Dendritic cell treated with granulocyte-macrophage colony-stimulating factor and Interleukin-4, amounts not matched to agents 40 ng/mL and 50 ng/mL, for 4 days (primary cell): Measurements from ENCODE around the gene NAT9.

Experiments used
- H3K27ac Mint-ChIP-seq: one replicate; pipeline ENCODE4 v1.8.0; 2022; ENCODE audit warnings: mild to moderate bottlenecking, mixed read lengths
- H3K27me3 Mint-ChIP-seq: one replicate; pipeline ENCODE4 v1.8.0; 2022; ENCODE audit warnings: mild to moderate bottlenecking, mixed read lengths
- H3K36me3 Mint-ChIP-seq: one replicate; pipeline ENCODE4 v1.8.0; 2022; ENCODE audit warnings: low read depth, mixed read lengths
- H3K4me1 Mint-ChIP-seq: one replicate; pipeline ENCODE4 v1.8.0; 2022; ENCODE audit warnings: low read depth, mixed read lengths
- H3K4me3 Mint-ChIP-seq: one replicate; pipeline ENCODE4 v1.8.0; 2022; ENCODE audit warnings: mild to moderate bottlenecking, moderate library complexity, mixed read lengths
- H3K9me3 Mint-ChIP-seq: one replicate; pipeline ENCODE4 v1.8.0; 2022; ENCODE audit warnings: mixed read lengths
- intact Hi-C: fragments of 100-400 bp; cut with micrococcal nuclease; formaldehyde crosslinking; loops from one replicate; pipeline ENCODE4 v1.15.0; 2022

The NAT9 gene

DNA sequence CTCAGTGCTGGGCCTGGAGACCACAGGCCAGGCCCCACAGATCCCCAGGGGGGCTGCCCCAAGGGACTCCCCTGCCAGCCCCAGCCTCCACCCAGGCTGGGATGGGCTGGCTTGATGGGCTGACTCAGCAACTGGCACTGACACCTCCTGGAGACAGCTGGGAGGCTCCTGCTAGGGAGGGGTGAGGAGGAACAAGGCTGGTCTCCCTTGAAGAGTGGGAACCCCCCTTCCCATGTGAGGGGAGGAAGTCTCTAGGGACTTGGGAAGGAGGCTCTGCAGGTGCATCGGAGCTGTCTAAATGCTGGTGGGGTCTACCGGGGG is 17.3 kb downstream of the NAT9 start:
- no peaks in the 10 kb centered on the region for H3K9me3 Mint-ChIP-seq
- peak overlapping the region; percentile 58 for H3K4me3 Mint-ChIP-seq
- peaks cover 9% of the 10 kb centered on the region for H3K36me3 Mint-ChIP-seq
- H3K4me1 Mint-ChIP-seq, result peaks cover 50% of the 10 kb centered on the region
- intact Hi-C loops, result no loop called here
- peaks cover 2% of the 10 kb centered on the region for H3K27me3 Mint-ChIP-seq
- H3K27ac Mint-ChIP-seq, result peak overlapping the region; percentile 76

DNA sequence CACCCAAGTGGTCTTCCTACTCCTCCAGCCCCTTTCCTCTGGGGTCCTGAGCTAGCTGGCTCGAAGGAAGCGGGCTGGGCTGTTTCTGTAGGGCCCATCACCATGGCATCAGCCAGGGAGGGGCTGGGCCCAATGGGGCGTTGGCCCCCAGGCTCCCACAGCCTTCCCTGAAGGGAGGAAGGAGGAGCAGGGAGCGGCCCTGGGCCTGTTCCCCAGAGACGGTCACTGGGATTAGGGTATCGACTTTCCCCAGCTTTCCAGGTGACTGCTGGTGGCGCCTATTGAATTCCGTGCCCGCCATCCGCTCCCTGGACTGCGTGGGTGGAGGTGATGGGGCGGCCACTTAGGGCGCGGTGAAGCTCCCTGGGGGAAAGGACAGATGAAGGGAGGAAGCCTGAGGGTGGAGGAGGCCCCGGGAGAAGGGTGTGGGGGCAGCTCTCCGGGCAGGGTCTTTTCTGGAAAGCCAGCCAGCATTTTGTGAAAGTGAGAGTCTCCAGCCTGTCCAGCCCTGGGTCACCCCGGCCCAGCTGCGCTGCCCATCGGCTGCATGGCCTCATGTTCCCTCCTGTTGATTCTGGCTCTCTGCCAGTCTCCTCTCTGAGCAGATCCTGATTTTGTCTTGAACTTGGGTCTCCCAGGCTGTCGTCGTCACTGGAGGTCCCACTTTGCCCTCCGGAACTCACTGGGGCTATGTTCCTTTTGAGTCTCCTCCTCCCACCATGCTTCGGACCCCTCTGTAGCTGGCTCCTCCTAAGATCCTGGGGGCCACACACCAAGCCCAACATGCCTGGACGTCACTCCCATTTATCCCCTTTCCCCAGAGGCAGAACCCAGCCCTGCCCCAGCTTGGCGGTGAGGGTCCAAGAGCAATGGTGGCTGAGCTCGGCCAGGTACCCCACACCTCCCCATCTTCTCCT is 18.0 kb downstream of the NAT9 start:
- no peaks in the 10 kb centered on the region for H3K9me3 Mint-ChIP-seq
- intact Hi-C loops, result no loop called here
- H3K4me1 Mint-ChIP-seq, result peaks cover 50% of the 10 kb centered on the region
- H3K4me3 Mint-ChIP-seq, result peak overlapping the region; percentile 58
- H3K27me3 Mint-ChIP-seq, result peaks cover 2% of the 10 kb centered on the region
- H3K36me3 Mint-ChIP-seq, result peaks cover 5% of the 10 kb centered on the region
- H3K27ac Mint-ChIP-seq, result peak overlapping the region; percentile 76

DNA sequence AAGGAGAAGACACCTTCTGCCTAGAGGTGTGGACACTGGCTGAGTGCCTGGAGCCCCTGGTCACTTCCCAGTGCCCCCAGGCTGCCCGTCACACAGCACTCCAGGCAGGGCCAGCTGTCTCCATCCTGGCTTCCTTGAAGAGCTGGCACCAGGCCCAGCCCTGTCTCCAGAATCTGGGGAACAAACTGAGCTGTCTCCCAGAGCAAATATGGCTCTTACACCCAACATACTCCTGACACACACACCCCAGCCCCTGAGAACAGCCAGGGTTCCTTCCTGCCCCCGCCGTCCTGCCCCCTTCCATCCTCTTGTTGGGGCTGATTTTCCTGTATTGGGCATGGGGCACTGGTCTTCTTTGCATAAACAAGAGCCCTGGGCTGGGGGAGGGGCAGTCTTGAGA is 18.6 kb downstream of the NAT9 start:
- Mint-ChIP-seq H3K27ac (peak overlapping the region; percentile 76), H3K27me3 (peaks cover 2% of the 10 kb centered on the region), H3K4me3 (no peak overlapping the region), H3K4me1 (peaks cover 50% of the 10 kb centered on the region), H3K9me3 (no peaks in the 10 kb centered on the region), H3K36me3 (peaks cover 9% of the 10 kb centered on the region)
- intact Hi-C loops, result no loop called here

DNA sequence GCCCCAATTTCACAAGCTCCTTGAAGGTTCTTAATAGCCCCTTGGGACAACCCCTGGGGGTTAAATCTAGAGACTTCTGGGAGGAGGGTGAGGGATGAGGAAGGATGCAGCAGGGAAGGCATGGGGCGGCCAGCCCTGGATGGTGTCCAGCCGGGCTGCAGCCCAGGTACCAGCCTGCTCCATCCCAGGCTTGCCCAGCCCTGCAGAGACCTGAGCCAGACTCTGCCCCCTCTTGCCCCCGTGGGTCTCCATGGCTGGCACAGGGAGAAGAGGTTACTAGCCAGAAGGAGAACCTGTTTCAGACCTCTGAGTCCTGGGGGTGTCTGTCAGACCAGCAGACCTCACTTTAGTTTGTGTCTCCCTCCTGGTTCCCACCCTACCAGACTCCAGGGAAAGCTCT is 19.3 kb downstream of the NAT9 start:
- Mint-ChIP-seq H3K36me3 (peaks cover 14% of the 10 kb centered on the region), H3K9me3 (no peaks in the 10 kb centered on the region), H3K4me1 (peaks cover 55% of the 10 kb centered on the region), H3K27ac (no peak overlapping the region), H3K27me3 (peaks cover 2% of the 10 kb centered on the region), H3K4me3 (no peak overlapping the region)
- intact Hi-C loops, result no loop called here

DNA sequence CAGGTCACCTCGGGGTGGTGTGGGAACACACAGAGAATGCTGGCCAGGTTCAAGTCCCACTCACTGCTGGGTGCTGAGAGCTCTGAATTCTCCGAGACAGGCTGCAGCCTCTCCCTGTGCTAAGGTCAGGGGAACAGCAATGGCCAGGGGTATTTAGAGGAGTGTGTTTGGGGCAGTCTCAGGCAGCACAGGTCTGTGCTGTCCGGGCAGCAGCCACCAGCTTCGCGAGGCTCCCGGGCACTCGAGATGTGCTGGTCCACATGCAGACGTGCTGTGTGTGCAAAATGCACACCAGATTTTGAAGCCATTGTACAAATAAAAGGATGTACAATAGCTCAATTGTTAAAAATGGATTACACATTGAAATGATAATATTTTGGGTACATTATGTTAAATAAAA is 20.6 kb downstream of the NAT9 start:
- intact Hi-C loops, result no loop called here
- Mint-ChIP-seq H3K27me3 (peaks cover 2% of the 10 kb centered on the region), H3K4me1 (peaks cover 68% of the 10 kb centered on the region), H3K36me3 (peaks cover 14% of the 10 kb centered on the region), H3K4me3 (no peak overlapping the region), H3K27ac (no peak overlapping the region), H3K9me3 (no peaks in the 10 kb centered on the region)

DNA sequence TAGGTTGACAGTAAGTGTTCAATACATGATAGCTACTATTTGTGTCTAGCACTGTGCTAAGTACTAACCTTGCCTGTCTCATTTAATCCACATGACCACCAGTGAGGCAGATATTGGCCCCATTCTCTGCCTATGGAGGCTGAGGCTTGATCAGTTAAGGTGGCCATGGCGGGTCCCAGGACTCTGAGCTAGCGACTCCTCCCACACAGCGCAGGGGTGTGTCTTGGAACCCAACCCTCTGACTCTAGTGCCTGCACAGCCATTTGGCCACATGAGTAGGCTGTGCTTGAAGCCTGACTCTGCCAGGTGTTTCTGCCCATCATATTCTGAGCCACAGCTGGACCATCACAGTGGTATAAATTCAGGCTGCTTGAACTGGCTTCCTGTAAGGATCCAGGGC is 21.3 kb downstream of the NAT9 start:
- Mint-ChIP-seq H3K4me1 (peaks cover 72% of the 10 kb centered on the region), H3K36me3 (peaks cover 14% of the 10 kb centered on the region), H3K27me3 (peaks cover 2% of the 10 kb centered on the region), H3K4me3 (no peak overlapping the region), H3K27ac (no peak overlapping the region), H3K9me3 (no peaks in the 10 kb centered on the region)
- intact Hi-C loops, result no loop called here

DNA sequence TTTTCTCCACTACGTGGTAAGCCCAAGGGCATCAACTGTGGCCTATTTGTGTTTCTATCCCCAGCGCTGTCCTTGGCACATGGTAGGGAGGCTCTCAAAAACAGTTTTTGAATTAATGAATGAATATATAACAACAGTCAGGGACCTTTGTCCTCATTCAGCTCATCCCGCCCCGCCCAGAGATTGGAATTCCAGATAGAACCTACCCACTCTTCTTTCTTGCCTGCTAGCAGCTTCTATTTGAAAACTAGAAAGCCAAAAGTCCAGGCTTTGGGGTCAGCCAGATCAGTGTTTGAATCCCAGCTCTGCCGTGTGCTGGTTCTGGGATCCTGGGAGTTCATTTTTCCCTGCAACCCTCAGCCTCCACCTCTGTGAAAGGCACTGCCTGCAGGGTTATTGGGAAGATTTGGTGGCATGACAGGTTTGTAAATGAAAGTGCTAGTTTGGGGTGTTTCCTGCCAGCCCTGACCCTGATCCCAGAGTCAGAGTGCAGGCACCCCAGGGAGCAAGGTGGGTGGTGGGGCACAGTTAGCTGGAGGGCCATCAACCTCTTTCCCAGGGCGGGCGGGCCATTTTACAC is 23.2 kb downstream of the NAT9 start:
- H3K36me3 Mint-ChIP-seq, result peaks cover 26% of the 10 kb centered on the region
- H3K9me3 Mint-ChIP-seq, result no peaks in the 10 kb centered on the region
- H3K27me3 Mint-ChIP-seq, result no peaks in the 10 kb centered on the region
- H3K4me1 Mint-ChIP-seq, result peaks cover 61% of the 10 kb centered on the region
- no peak overlapping the region for H3K4me3 Mint-ChIP-seq
- intact Hi-C loops, result no loop called here
- H3K27ac Mint-ChIP-seq, result peak overlapping the region; percentile 41

DNA sequence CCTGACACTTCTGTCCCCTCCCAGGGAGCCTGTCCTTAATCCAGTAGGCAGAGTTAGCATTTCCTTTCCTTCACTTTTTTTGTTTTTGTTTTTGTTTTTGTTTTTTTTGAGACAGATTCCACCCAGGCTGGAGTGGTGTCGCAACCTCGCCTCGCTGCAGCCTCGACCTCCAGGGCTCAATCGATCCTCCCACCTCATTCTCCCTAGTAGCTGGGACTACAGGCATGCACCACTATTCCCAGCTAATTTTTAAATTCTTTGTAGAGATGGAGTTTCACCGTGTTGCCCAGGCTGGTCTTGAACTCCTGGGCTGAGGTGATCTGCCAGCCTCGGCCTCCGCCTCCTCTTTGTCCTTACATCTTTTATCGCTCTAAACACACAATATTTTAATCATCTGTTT is 23.7 kb downstream of the NAT9 start:
- Mint-ChIP-seq H3K4me1 (peaks cover 61% of the 10 kb centered on the region), H3K27ac (peak overlapping the region; percentile 41)

DNA sequence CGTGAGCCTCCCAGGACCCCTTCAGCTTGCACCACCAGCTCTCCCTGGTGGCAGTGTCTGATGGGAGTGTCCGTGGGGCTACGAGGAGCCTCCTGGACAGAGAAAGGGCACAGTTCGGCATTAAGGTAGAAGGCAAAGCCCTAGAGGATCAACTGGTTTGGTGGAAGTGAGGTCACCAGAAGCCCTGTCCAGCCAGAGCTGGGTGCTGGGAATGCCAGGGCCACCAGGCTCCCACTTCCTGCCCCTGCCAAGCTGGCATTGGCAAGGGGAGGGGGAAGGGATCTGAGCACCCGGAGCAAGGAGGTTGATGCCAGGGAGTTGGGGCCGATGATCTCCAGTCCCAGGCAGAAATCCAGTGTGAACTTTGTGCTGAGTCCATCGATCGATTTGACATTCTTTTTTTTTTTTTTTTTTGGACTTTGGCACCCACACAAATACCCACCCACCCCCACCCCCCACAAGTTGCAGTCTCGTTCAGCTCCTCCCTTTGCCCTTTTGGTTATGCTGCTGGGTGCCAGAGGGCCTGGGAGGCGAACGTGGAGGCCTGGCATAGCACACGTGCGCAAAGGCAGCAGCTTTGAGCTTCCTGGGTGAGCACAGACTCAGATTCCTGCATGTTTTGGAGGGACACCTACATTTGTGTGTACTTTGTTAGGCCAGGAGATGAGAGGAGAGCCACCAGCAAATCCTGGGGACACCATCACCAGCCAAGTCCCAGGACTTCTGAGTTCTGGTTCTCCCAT is 25.6 kb downstream of the NAT9 start:
- peaks cover 66% of the 10 kb centered on the region for H3K4me1 Mint-ChIP-seq
- no peaks in the 10 kb centered on the region for H3K9me3 Mint-ChIP-seq
- H3K27ac Mint-ChIP-seq, result peak overlapping the region; percentile 79
- H3K36me3 Mint-ChIP-seq, result peaks cover 26% of the 10 kb centered on the region
- no peaks in the 10 kb centered on the region for H3K27me3 Mint-ChIP-seq
- intact Hi-C loops, result no loop called here
- H3K4me3 Mint-ChIP-seq, result peak overlapping the region; percentile 94

More for the DNA sequence above, 23.7 kb downstream of the NAT9 start:
- intact Hi-C loops, result no loop called here
- Mint-ChIP-seq H3K9me3 (no peaks in the 10 kb centered on the region), H3K4me3 (no peak overlapping the region), H3K36me3 (peaks cover 26% of the 10 kb centered on the region), H3K27me3 (no peaks in the 10 kb centered on the region)

DNA sequence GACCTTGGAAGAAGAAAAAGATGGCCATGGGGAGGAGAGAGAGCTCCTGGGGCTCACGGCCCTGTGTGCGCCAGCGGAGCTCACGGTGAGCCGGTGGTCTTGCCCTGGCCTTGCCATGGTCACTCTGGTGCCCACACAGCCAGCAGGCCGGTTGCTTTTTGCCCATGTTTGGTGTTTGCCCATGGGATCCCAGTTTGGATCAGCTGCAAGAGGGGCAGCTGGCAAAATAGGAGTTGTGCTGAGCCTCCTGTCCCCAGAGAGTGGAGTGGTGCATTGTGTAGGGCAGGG is 26.2 kb downstream of the NAT9 start:
- H3K27me3 Mint-ChIP-seq, result no peaks in the 10 kb centered on the region
- H3K27ac Mint-ChIP-seq, result peak overlapping the region; percentile 79
- no peaks in the 10 kb centered on the region for H3K9me3 Mint-ChIP-seq
- peaks cover 26% of the 10 kb centered on the region for H3K36me3 Mint-ChIP-seq
- H3K4me3 Mint-ChIP-seq, result peak overlapping the region; percentile 94
- intact Hi-C loops, result no loop called here
- peaks cover 64% of the 10 kb centered on the region for H3K4me1 Mint-ChIP-seq

DNA sequence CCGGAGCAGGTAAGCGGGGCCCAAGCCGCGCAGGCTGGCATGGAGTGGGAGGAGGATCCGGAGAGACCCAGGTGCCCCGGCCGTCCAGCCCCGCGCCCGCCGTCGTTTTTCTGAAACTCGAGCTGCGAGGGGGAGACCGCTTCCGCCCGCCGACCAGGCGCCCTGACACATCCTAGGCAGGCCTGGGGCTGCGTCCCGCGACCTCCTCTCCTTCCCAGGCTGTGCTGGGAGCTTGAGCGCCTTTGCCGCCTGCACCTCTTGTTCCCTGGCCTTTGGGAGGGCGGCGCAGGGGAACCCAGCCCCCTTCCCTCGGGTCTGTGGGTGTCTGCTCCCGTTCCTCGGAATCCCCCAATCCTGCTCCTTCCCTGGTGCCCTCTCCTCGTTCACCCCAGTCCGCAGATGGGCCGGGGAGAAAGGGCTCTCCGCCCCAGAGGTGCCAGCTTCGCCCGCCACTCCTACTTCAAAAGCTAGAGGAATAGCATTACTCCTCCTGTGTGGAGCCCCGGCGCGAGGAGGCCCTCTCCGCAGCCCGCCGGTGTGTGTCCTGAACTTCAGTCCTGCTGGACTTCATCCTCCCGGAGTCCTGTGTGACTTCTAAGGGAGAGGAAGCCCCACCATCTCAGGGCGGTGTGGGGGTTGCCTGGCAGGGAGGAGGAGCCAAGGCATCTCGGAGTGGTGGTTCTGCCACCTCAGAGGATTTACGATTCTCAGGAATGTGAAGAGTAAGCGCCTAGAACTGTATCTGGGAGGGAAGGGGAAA is 26.7 kb downstream of the NAT9 start:
- H3K4me1 Mint-ChIP-seq, result peaks cover 67% of the 10 kb centered on the region
- H3K9me3 Mint-ChIP-seq, result no peaks in the 10 kb centered on the region
- intact Hi-C loops, result loop anchor here (2.0 kb wide), 1 partner anchor 31 kb away; no protein-coding TSS in a partner anchor
- H3K27ac Mint-ChIP-seq, result peak overlapping the region; percentile 79
- H3K4me3 Mint-ChIP-seq, result peak overlapping the region; percentile 94
- H3K36me3 Mint-ChIP-seq, result peaks cover 26% of the 10 kb centered on the region
- no peaks in the 10 kb centered on the region for H3K27me3 Mint-ChIP-seq

DNA sequence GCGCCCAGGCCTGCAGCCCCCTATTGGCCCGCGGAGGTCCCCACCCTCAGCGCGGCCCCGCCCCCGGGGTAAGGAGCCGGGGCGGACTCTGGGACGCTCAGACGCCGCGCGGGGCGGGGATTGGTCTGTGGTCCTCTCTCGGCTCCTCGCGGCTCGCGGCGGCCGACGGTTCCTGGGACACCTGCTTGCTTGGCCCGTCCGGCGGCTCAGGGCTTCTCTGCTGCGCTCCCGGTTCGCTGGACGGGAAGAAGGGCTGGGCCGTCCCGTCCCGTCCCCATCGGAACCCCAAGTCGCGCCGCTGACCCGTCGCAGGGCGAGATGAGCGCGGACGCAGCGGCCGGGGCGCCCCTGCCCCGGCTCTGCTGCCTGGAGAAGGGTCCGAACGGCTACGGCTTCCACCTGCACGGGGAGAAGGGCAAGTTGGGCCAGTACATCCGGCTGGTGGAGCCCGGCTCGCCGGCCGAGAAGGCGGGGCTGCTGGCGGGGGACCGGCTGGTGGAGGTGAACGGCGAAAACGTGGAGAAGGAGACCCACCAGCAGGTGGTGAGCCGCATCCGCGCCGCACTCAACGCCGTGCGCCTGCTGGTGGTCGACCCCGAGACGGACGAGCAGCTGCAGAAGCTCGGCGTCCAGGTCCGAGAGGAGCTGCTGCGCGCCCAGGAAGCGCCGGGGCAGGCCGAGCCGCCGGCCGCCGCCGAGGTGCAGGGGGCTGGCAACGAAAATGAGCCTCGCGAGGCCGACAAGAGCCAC is 27.4 kb downstream of the NAT9 start, which contains the start of gene NHERF1:
Gene NHERF1, plus strand, starts transcription at position 100 of the 750 bp plus-strand sequence. Its CDS starts 219 bp downstream, at position 319.
- Mint-ChIP-seq H3K27me3 (no peaks in the 10 kb centered on the region), H3K9me3 (no peaks in the 10 kb centered on the region), H3K36me3 (peaks cover 26% of the 10 kb centered on the region), H3K4me1 (peaks cover 74% of the 10 kb centered on the region), H3K27ac (peak within 1 kb of the TSS; percentile 79), H3K4me3 (peak within 1 kb of the TSS; percentile 94)
- intact Hi-C loops, result loop anchor here (2.0 kb wide), 1 partner anchor 32 kb away; no protein-coding TSS in a partner anchor

DNA sequence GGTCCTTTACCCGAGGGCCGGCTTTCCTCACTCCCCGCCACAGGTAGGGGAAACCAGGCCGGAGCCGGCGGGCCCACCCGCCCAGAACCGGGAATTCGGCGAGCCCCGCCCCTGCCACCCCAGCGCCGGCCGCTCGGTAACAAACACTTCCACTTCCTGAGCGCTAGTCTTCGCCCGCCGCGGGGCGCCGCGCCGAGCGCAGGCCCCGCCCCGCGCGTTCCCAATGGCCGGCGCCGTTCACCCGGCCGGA is 27.9 kb downstream of the NAT9 start:
- Mint-ChIP-seq H3K27me3 (no peaks in the 10 kb centered on the region), H3K4me1 (peaks cover 75% of the 10 kb centered on the region), H3K27ac (peak overlapping the region; percentile 79), H3K9me3 (no peaks in the 10 kb centered on the region), H3K4me3 (peak overlapping the region; percentile 71), H3K36me3 (peaks cover 24% of the 10 kb centered on the region)
- intact Hi-C loops, result loop anchor here (2.0 kb wide), 1 partner anchor 33 kb away; no protein-coding TSS in a partner anchor
